ENCODE results near the gene APOBEC4.
"Not testable (repeated sequence)": the region's sequence is repeated elsewhere in the genome, so short reads cannot be mapped to it uniquely, and the experiment has no call there.

The APOBEC4 gene

GRCh38 chr1:183634429-183635065 lies 18.6 kb downstream of the APOBEC4 start:
- no peak for TF ChIP-seq CTCF (IDR thresholded peaks at IDR 0.05; ENCODE audit: low read depth, low read length)
- no peak for DNase-seq (ENCODE audit: extremely low read depth, low read depth)

GRCh38 chr1:183633676-183634343 lies 19.3 kb downstream of the APOBEC4 start:
- DNase-seq (ENCODE audit: extremely low read depth, low read depth): peak; percentile 76
- TF ChIP-seq CTCF (IDR thresholded peaks at IDR 0.05; ENCODE audit: low read depth, low read length): peak; percentile 58

GRCh38 chr1:183632964-183633363 lies 20.2 kb downstream of the APOBEC4 start:
- no peak for TF ChIP-seq CTCF (IDR thresholded peaks at IDR 0.05; ENCODE audit: low read depth, low read length)
- DNase-seq (ENCODE audit: extremely low read depth, low read depth): no peak

- no peak for DNase-seq (ENCODE audit: extremely low read depth, low read depth)
- TF ChIP-seq CTCF (IDR thresholded peaks at IDR 0.05; ENCODE audit: low read depth, low read length): no peak
These were observed 21.0 kb downstream of the APOBEC4 start for GRCh38 chr1:183632114-183632513.

GRCh38 chr1:183630748-183631147 lies 22.4 kb downstream of the APOBEC4 start:
- no peak for DNase-seq (ENCODE audit: extremely low read depth, low read depth)
- no peak for TF ChIP-seq CTCF (IDR thresholded peaks at IDR 0.05; ENCODE audit: low read depth, low read length)

GRCh38 chr1:183628537-183628936 lies 24.6 kb downstream of the APOBEC4 start:
- no peak for DNase-seq (ENCODE audit: extremely low read depth, low read depth)
- TF ChIP-seq CTCF (IDR thresholded peaks at IDR 0.05; ENCODE audit: low read depth, low read length): no peak

- not testable (repeated sequence) for DNase-seq (ENCODE audit: extremely low read depth, low read depth)
These were observed 26.9 kb downstream of the APOBEC4 start for GRCh38 chr1:183626236-183626635.

All from AG09319 (cell line).